Testis (tissue), 2 donors: ENCODE data around the gene XPA.

Experiments
- CTCF ChIP-seq, 3 experiments: fragments of 450-650 bp in 2 of 3; fragments of 200-600 bp in 1 of 3; sonication (generic) in 1 of 3; IDR thresholded peaks; one replicate each; pipeline ENCODE4 v1.5.1; 2016 to 2019; ENCODE audit warnings: antibody characterized with exemption in 3 of 3, mild to moderate bottlenecking in 2 of 3, moderate library complexity in 1 of 3
- POLR2A ChIP-seq: fragments of 450-650 bp; IDR thresholded peaks from one replicate; pipeline ENCODE4 v1.6.1; 2017; ENCODE audit warnings: antibody characterized with exemption, mild to moderate bottlenecking, moderate library complexity

- TF ChIP-seq CTCF (IDR thresholded peaks at IDR 0.05) = no peak
- TF ChIP-seq POLR2A = no peak
These were observed 51.4 kb downstream of the XPA start for GRCh38 chr9:97645720-97646119.
